Liver (tissue), 9 donors: ENCODE data around the gene DCUN1D2. TPM values are rescaled to one million over a fixed set of nuclear protein-coding genes. Genes with fewer than 3 reads are reported as not detected.

ENCODE experiments used
- DNase-seq: peaks from one replicate; pipeline ENCODE4 v3.0.0-alpha.2; 2017; ENCODE audit warnings: low spot score
- H3K27ac ChIP-seq, 2 donors: one replicate each; pipeline ENCODE4 v1.7.0; 2013; ENCODE audit warnings: inconsistent platforms in 2 of 2, low read length in 2 of 2, control low read depth in 1 of 2, low read depth in 1 of 2, mild to moderate bottlenecking in 1 of 2
- H3K27me3 ChIP-seq, 4 donors: one replicate each; pipeline versions ENCODE4 v1.6.1 to v1.7.0; 2013; ENCODE audit warnings: low read length in 3 of 4, inconsistent platforms in 1 of 4, mild to moderate bottlenecking in 1 of 4, moderate library complexity in 1 of 4; ENCODE audit not compliant: control insufficient read depth in 4 of 4, insufficient read depth in 4 of 4
- H3K36me3 ChIP-seq, 4 donors: one replicate each; pipeline versions ENCODE4 v1.6.1 to v1.7.0; 2013; ENCODE audit warnings: low read length in 3 of 4, mild to moderate bottlenecking in 3 of 4, low read depth in 1 of 4, moderate library complexity in 1 of 4; ENCODE audit not compliant: control insufficient read depth in 4 of 4, insufficient read depth in 3 of 4
- H3K4me1 ChIP-seq, 4 donors: one replicate each; pipeline versions ENCODE4 v1.6.1 to v1.7.0; 2013; ENCODE audit warnings: low read length in 3 of 4, mild to moderate bottlenecking in 3 of 4, moderate library complexity in 1 of 4; ENCODE audit not compliant: control insufficient read depth in 4 of 4, insufficient read depth in 4 of 4
- H3K4me3 ChIP-seq, 3 donors: one replicate each; pipeline versions ENCODE4 v1.6.1 to v1.7.0; 2013; ENCODE audit warnings: low read length in 3 of 3, control low read depth in 1 of 3, low read depth in 1 of 3, mild to moderate bottlenecking in 1 of 3
- H3K9ac ChIP-seq, 2 donors: one replicate each; pipeline ENCODE4 v1.7.0; 2013; ENCODE audit warnings: low read length in 2 of 2, mild to moderate bottlenecking in 2 of 2, moderate library complexity in 2 of 2, control low read depth in 1 of 2, low read depth in 1 of 2
- H3K9me3 ChIP-seq, 4 donors: one replicate each; pipeline versions ENCODE4 v1.6.1 to v1.7.0; 2013; ENCODE audit warnings: low read length in 3 of 4; ENCODE audit not compliant: control insufficient read depth in 4 of 4
- ATF3 ChIP-seq: IDR thresholded peaks from 2 replicates; pipeline ENCODE4 v1.6.1; 2016; ENCODE audit warnings: antibody characterized with exemption
- CTCF ChIP-seq: fragments of 150-350 bp; IDR thresholded peaks from 2 replicates; pipeline ENCODE4 v1.5.1; 2017; ENCODE audit warnings: improper control_type of control experiment, low read depth, low read length; ENCODE audit not compliant: missing input control
- EGR1 ChIP-seq, 2 donors: IDR thresholded peaks; 2 replicates each; pipeline ENCODE4 v1.6.1; 2016 to 2018; ENCODE audit warnings: antibody characterized with exemption in 2 of 2, low read depth in 2 of 2
- FOXA1 ChIP-seq: IDR thresholded peaks from 2 replicates; pipeline ENCODE4 v1.6.1; 2016; ENCODE audit warnings: antibody characterized with exemption
- FOXA2 ChIP-seq: IDR thresholded peaks from 2 replicates; pipeline ENCODE4 v1.6.1; 2016; ENCODE audit warnings: antibody characterized with exemption
- HNF4A ChIP-seq, 2 donors: conservative IDR thresholded peaks; 2 replicates each; pipeline ENCODE4 v1.6.1; 2016; ENCODE audit warnings: antibody characterized with exemption in 2 of 2, mild to moderate bottlenecking in 2 of 2
- HNF4G ChIP-seq: IDR thresholded peaks from 2 replicates; pipeline ENCODE4 v1.6.1; 2016; ENCODE audit warnings: antibody characterized with exemption
- JUND ChIP-seq, 2 donors: IDR thresholded peaks; 2 replicates each; pipeline ENCODE4 v1.6.1; 2016; ENCODE audit warnings: antibody characterized with exemption in 2 of 2
- NR2F2 ChIP-seq: IDR thresholded peaks from 2 replicates; pipeline ENCODE4 v1.6.1; 2016; ENCODE audit warnings: antibody characterized with exemption
- RAD21 ChIP-seq, 2 donors: IDR thresholded peaks; 2 replicates each; pipeline ENCODE4 v1.6.1; 2016; ENCODE audit warnings: antibody characterized with exemption in 2 of 2, mild to moderate bottlenecking in 2 of 2
- REST ChIP-seq: IDR thresholded peaks from 2 replicates; pipeline ENCODE4 v1.6.1; 2016; ENCODE audit warnings: antibody characterized with exemption, mild to moderate bottlenecking
- RXRA ChIP-seq, 2 donors: IDR thresholded peaks; 2 replicates each; pipeline ENCODE4 v1.6.1; 2017 to 2018; ENCODE audit warnings: antibody characterized with exemption in 2 of 2, mild to moderate bottlenecking in 1 of 2
- SP1 ChIP-seq: IDR thresholded peaks from 2 replicates; pipeline ENCODE4 v1.6.1; 2018; ENCODE audit warnings: antibody characterized with exemption, mild to moderate bottlenecking
- TAF1 ChIP-seq: conservative IDR thresholded peaks from 2 replicates; pipeline ENCODE4 v1.6.1; 2016; ENCODE audit warnings: antibody characterized with exemption, mild to moderate bottlenecking
- YY1 ChIP-seq: IDR thresholded peaks from 2 replicates; pipeline ENCODE4 v1.6.1; 2016; ENCODE audit warnings: antibody characterized with exemption, mild to moderate bottlenecking
- ZBTB33 ChIP-seq: IDR thresholded peaks from 2 replicates; pipeline ENCODE4 v1.6.1; 2016; ENCODE audit warnings: antibody characterized with exemption
- WGBS: extraction: QIAGEN DNeasy Blood & Tissue Kit; methylation state at CpG from one replicate; pipeline ENCODE4 v1.1.7; 2013; 5-methylcytosine and 5-hydroxymethylcytosine counted together
- polyA plus RNA-seq, 2 donors: library from polyadenylated mRNA; stranded (reverse) in 1 of 2; unstranded in 1 of 2; fragments of 200-250 nt in 1 of 2; fragments of >200 nt in 1 of 2; fragmentation: Nextera tagmentation in 1 of 2; extraction: Ambion mirVana in 1 of 2; gene quantifications; one replicate each; pipeline versions ENCODE4 v1.2.1 to v1.2.3, GENCODE V29; 2013 to 2015
- total RNA-seq, 2 donors: library from RNA; depleted of rRNA; stranded (reverse); fragments of >200 nt; gene quantifications; one replicate each; pipeline ENCODE4 v1.2.3, GENCODE V29; 2014
- donor health status: healthy.
- donor health status: healthy.
- donor health status: healthy.
- donor health status: healthy.
- donor health status: healthy.

Gene DCUN1D2
- total and polyA plus RNA-seq, 4 donors = 4.0 to 13.1 (median 5.5) TPM

- Histone ChIP-seq H3K9ac (no peak overlapping the region), H3K4me3 (no peak overlapping the region), H3K36me3 (peaks cover 14 to 46% (median 23%) of the 10 kb centered on the region in 4 donors), H3K9me3 (no peaks in the 10 kb centered on the region), H3K4me1 (peaks cover 0 to 4% (median 0%) of the 10 kb centered on the region in 4 donors), H3K27ac (no peak overlapping the region), H3K27me3 (no peaks in the 10 kb centered on the region)
- DNase-seq = no peak
- 93% methylated on average over 4 of the region's 4 CpGs for WGBS
- TF ChIP-seq REST (no peak), HNF4G (no peak), TAF1 (no peak), EGR1 (IDR thresholded peaks at IDR 0.05; ENCODE audit: low read depth in 2 of 2) (no peak), FOXA1 (no peak), HNF4A (conservative IDR thresholded peaks at IDR 0.05) (no peak), YY1 (no peak), FOXA2 (no peak), CTCF (no peak), RXRA (IDR thresholded peaks at IDR 0.05) (no peak), ZBTB33 (no peak), NR2F2 (no peak), ATF3 (no peak), SP1 (no peak), JUND (IDR thresholded peaks at IDR 0.05) (no peak), RAD21 (IDR thresholded peaks at IDR 0.05) (no peak)
These were observed 9.4 kb upstream of the DCUN1D2 start for GRCh38 chr13:113499936-113500335.

GRCh38 chr13:113498905-113499304 is 8.4 kb upstream of the DCUN1D2 start:
- H3K4me1 ChIP-seq = peaks cover 0 to 4% (median 0%) of the 10 kb centered on the region in 4 donors
- DNase-seq = no peak
- no peak overlapping the region for H3K27ac ChIP-seq
- H3K9ac ChIP-seq = no peak overlapping the region
- TF ChIP-seq ZBTB33 (no peak), EGR1 (IDR thresholded peaks at IDR 0.05; ENCODE audit: low read depth in 2 of 2) (no peak), TAF1 (no peak), HNF4G (no peak)
- H3K4me3 ChIP-seq = no peak overlapping the region
- no peaks in the 10 kb centered on the region for H3K27me3 ChIP-seq
- 96% methylated on average over 6 of the region's 6 CpGs for WGBS
- H3K36me3 ChIP-seq = peaks cover 14 to 45% (median 20%) of the 10 kb centered on the region in 4 donors
- H3K9me3 ChIP-seq = no peaks in the 10 kb centered on the region
